Ovary (tissue), 3 donors: Measurements from ENCODE around the gene TIMM21.

Experiments
- EP300 ChIP-seq: sonication (generic); formaldehyde crosslinking; IDR thresholded peaks from one replicate; pipeline ENCODE4 v1.6.1; 2017; ENCODE audit warnings: antibody characterized with exemption
- POLR2A ChIP-seq: fragments of 450-650 bp; IDR thresholded peaks from one replicate; pipeline ENCODE4 v1.6.1; 2017; ENCODE audit warnings: antibody characterized with exemption, mild to moderate bottlenecking, moderate library complexity
- TF ChIP-seq, protein P1 (sequence below), 3 donors: fragments of 450-650 bp in 2 of 3; fragments of 200-600 bp in 1 of 3; IDR thresholded peaks; one replicate each; pipeline versions ENCODE4 v1.5.1 to v1.8.0; 2016 to 2022; ENCODE audit warnings: antibody characterized with exemption in 3 of 3, mild to moderate bottlenecking in 1 of 3
- donor health status: DM: no; HTN: no; CAD: no.

GRCh38 chr18:74166386-74166785, 18.1 kb downstream of the TIMM21 start:
- TF ChIP-seq POLR2A (no peak), EP300 (no peak)
- TF ChIP-seq, protein P1, sequence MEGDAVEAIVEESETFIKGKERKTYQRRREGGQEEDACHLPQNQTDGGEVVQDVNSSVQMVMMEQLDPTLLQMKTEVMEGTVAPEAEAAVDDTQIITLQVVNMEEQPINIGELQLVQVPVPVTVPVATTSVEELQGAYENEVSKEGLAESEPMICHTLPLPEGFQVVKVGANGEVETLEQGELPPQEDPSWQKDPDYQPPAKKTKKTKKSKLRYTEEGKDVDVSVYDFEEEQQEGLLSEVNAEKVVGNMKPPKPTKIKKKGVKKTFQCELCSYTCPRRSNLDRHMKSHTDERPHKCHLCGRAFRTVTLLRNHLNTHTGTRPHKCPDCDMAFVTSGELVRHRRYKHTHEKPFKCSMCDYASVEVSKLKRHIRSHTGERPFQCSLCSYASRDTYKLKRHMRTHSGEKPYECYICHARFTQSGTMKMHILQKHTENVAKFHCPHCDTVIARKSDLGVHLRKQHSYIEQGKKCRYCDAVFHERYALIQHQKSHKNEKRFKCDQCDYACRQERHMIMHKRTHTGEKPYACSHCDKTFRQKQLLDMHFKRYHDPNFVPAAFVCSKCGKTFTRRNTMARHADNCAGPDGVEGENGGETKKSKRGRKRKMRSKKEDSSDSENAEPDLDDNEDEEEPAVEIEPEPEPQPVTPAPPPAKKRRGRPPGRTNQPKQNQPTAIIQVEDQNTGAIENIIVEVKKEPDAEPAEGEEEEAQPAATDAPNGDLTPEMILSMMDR (IDR thresholded peaks at IDR 0.05): no peak
